HG03045 (cell line): ENCODE data around the gene AGBL1.

Experiments used
- ATAC-seq: cut with Tn5 transposase; IDR thresholded peaks from one replicate; pipeline ENCODE4 v1.9.1; 2021; ENCODE audit warnings: mild to moderate bottlenecking, moderate library complexity; ENCODE audit not compliant: unreplicated experiment

AGBL1 gene

DNA sequence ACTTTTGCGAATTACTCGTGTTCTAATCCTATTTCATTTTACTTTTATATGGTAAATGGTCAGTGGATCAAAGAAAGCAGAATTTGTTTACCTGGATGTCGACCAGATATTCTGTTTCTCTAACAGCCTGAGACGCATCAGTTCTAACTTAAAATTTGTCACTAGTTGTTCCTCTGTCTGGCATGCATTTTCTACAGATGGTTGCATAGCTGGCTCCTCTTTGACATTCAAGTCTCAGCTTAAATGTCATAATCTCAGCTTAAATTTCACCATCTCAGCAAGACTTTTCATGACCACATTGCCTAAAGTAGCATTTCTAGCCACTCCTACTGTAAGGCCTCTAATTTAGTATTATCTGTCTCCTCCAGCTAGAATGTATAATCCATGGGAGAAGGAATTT, 609.3 kb downstream of the AGBL1 start:
- no peak for ATAC-seq

DNA sequence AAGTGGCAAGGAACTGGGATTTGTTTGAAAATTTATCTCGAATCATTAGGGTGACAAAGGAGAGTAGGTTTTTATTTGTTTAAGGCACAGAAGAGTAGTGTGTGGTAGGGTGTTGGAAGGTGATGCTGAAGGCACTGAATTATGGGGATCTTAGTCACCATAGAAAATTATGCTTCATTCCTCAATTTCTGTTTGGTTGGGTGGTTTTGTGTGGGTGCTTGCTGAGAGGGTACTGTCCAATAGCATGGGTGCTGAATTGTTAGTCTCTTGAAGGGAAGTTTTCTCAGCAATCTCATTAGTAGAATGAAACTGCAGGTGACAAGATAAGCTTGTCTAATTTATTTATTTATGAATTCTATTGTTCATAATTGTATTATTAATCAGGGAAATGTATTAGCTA, 610.9 kb downstream of the AGBL1 start:
- no peak for ATAC-seq

DNA sequence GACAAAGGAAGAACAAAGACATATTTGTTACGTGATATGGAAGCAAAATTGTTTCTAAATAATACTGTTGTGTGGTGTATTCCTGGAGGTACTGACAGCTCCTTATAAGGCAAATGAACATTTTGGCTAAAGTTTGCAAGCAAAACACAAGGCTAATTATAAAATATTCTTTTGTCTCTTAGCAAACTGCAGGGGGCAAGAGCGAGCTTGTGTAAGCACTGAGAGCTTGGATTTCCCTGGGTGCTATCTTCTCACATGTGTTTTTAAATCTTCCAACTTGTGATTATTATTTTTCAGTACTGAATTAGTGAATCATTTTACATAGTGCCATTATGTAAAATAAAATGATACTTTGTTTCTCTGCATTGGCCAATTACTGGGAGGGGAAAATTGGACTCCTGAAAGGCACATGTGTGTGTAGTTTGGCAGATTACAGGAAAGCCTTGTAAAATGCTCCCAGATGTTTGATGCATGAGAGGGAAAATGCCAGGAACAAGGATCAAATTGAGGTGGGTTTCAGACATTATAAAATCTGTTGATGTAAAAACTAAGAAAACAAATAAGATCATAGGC, 611.5 kb downstream of the AGBL1 start:
- ATAC-seq: no peak

DNA sequence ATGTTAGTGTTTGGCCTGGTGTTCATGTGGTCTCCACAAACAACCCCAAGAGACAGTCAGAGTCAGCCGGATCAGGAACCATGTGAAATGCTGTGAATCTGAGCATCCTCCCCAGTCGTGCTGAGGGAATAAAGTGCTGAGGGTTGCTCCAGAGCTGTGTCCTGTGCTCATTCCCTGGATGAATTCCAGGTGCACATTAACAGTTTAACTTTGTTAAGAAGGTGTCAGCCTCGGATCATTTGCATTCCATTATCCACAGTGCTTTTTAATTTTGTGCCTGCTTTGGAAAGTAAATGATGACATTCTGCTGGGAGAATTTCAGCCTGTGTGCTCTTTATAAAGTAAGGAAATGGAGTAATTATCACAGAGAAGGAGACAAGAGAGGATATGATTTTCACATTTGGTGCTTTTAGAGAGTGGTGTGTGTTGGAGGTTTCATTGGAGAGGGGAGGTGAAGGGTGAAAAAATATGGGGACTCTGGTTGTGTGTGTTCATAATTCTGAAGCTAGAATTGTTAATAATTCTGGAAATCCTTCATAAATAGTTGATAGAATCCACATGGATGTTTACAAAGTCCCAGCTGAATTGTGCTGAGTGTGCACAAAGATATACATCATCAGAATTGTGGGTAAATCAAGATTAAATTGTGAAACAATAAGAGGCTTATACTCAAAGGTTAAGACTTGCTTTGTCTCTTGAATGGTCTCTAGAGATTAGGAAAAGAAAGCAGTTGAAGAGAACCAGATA, 621.4 kb downstream of the AGBL1 start:
- ATAC-seq: no peak

DNA sequence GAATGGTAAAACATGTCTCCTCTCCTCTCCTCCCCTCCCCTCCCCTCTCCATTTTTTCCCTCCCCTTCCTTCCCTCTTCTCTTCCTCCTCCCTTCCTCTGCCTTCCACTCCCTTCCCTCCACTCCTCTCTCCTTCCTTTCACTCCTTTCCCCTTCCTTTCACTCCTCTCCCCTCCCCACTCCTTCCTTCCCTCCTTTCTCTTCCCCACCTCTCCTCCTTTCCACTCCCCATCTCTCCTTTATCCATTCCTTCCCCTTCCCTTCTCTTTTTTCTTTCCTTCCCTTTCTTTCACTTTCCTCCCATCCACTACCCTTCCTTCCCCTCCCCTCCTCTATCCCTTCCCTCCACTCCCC, 621.9 kb downstream of the AGBL1 start:
- ATAC-seq: no peak

DNA sequence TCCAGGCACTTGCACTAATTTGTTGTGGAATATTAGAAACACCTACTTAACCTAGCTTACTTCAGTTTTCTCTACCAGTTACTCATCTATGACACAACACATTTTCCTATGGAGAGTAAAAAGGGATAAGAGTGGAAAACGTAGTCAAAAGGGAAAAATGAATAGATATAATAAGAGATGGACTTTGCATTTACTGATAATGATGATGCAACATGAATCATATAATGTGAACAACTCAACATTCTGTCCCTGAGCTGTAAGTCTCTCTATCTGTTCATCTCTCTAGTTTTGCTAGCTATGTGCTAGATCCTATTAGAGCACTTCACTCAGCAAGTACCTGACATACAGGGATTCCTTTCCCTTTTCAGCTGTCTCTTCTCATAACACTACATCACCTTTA, 627.1 kb downstream of the AGBL1 start:
- no peak for ATAC-seq

DNA sequence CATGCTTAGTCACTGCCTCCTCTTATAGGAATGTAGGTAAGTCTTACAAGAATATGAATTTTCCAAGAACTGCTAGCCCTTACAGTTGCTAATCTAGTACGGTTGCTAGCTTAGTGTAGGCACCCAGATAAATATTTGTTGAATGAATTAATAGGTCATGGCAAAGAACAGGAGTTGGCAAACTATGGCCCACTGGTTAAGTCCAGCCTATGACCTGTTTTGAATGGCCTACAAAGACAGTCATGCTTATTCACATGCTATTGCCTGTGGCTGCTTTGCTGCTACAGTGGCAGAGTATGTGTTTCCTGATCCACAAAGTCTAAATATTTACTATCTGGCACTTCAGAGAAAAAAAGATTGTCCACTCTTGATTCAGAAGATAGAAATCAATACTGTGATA, 631.8 kb downstream of the AGBL1 start:
- ATAC-seq: no peak

DNA sequence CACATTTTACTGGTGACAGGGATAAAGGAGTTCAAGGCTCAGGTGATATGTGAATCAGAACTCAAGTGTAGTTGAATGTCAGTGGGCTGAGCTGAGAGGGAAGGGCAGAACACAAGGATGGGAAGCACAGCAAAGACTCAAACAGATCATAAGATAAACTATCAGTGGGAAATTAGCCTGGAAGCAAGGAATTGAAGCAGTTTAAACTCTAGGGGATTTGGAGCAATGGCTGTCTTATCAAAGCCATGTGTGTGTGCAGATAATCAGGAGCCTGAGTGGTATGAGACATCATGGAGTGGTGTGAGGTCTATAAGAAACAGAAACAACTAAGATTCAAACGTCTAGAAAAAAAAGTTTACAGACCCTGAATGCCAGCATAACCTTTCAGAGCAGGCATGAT, 634.6 kb downstream of the AGBL1 start:
- ATAC-seq: no peak

DNA sequence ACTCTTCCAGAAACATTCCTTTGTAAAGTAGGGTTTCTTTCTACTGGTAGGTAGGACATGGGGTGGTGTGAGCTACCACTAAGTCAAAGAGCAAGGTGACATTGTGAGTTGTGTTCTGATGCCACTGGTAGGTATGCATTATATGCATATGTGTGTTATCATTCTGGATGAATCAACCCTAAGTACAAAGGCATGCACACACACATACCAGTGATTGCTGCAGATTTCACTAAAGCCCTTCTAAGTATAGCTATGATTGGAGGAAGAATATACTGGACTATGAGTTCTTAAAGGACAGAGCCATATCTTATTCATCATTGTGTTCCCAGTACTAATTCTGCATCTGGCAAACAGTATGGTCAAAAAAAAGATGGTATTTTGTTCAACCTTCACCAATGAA, 646.0 kb downstream of the AGBL1 start:
- ATAC-seq: no peak

DNA sequence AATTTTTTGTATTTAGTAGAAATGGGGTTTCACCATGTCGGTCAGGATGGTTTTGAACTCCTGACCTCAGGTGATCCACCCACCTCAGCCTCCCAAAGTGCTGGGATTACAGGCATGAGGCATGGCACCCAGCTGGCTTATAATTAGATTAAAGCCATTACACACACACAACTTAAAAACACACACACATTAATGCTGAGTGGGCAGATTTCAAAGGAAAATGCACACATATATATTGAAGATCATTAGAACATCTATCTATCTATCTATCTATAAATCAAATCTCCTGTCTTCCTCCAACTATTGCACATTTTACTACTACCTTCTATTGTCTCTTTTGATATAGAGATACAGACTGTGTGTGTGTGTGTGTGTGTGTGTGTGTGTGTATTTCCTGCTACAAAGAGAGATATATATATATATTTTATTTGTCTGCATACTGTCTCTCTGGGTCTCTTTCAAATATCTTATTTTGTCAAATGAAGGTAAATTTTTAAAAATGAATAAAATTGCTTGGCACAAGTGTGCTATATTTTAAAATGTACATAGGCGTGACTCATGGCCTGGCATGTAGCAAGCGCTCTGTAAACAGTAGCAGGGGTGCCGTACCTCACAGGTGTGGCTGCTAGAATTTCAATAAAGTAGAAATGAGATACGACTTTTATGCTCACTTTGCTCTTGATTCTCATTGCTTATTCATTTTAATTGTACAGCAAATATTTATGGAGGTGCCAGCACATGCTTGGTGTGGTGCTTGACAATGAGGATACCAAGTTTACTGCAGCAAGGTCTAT, 655.8 kb downstream of the AGBL1 start:
- ATAC-seq: no peak

DNA sequence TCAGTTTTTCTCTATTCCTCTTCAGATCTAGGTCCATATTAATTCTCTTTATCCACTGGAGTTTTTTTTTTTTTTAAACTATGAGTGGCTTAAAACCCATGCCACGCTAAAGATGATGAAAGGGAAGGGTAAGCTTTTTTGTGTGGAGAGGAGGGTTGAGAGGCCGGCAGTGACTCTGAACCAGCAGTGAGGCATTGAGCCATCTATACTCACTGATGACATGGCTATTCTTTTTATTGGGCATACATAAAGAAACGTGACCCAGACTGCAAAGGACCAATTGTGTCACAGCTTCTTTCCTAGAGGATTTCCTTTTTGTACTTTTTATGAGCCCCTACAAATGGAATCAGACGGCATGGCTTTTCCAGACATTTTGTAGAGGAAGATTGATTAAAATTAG, 662.2 kb downstream of the AGBL1 start:
- ATAC-seq: no peak

DNA sequence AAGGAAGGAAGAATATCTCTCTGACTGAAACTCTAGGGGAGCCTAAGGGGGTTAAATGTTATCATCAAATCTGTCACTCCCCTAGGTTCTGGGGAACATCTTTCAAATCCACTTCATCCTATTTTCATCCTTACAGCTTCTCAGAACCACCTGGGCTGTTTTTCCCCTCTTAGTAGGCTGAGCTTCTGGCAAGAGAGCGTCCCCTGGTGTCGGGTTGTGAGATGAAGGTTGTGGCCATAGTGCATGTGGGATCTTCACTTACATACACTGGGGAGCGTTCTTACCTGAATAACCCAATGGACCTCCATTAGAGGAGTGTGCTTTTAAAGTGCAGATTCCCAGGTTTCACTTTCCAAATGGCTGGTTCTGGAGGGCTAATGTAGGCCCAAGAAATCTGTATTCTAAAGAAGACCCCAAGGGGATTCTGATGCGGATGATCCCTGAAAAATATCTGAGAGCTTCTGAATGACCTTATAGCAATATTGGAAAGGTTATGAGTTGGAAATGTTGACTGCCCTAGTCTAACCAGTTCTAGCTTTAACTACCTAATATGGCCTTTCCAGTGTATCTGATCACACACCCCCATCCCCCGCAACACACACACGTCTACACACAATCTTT, 663.7 kb downstream of the AGBL1 start:
- ATAC-seq: no peak

DNA sequence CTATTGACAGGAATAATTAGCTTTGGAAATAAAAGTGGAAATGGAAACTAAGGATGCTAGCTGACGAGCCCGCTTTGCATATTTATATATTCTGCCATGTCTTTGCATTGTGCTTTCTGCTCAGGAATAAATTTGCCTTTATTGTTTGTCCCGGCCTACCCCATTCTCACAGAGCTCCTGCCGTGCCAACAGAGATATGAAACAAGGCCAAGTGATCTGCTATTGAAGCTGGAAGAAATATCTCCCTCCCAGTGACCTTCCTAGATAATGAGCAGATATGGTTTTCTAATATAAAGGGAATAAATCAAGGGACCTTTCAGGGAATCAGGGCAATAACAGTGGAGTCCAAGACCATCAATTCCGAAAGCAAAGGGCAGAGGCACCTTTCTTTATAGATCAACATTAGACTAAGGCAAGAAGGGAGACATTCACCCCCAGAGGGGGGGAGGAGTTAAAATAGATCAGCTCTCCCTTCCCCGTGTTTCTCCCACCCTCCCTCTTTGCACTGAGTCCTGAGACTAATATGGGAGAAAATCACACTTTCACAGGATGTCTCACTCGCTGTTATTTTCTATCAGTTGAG, 664.6 kb downstream of the AGBL1 start:
- ATAC-seq: no peak

DNA sequence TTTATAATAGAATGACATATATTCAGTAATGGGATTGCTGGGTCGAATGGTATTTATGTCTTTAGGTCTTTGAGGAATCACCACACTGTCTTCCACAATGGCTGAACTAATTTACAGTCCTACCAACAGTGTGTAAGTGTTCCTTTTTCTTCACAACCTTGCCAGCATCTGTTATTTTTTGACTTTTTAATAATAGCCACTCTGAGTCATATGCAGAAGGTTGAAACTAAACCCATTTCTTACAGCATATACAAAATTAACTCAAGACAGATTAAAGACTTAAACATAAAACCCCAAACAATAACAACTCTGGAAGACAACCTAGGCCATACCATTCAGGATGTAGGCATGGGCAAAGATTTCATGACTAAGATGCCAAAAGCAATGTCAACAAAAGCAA, 671.4 kb downstream of the AGBL1 start:
- no peak for ATAC-seq

DNA sequence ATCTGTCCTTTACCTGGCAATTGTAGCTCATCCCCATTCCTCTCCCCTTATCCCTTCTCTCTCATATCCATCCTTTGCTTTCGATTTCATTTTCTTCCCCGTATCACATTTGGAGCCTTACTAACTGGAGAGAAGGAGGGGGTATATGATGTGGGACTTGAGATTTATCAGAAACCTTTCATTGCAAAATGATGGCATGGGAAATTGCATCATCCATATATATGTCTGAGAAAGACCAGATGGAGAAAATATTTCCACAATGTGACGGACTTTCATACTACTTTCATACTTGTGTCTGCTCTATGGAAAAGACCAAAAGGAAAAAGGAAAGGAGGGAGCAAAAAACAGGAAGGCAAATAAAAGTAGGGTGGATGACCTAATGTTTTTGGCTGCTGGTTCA, 675.2 kb downstream of the AGBL1 start:
- no peak for ATAC-seq

DNA sequence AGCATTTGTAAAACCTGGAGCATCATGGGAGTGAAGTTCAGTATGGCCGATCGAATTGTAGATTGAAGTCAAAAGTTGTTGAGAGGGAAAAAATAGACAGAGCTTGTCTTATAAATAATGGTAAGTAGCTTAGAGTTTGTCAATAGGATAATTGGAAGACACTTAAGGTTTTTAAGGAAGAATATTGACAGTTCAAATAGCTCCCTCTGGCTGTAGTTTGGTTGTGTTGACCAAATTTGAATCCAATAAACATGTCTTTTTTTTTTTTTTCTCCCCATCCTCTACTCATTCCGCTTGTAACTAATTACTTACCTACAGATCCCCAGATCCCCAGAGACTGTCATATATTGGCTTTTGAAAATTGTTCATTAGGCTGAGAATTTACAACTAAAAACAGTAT, 677.0 kb downstream of the AGBL1 start:
- no peak for ATAC-seq

DNA sequence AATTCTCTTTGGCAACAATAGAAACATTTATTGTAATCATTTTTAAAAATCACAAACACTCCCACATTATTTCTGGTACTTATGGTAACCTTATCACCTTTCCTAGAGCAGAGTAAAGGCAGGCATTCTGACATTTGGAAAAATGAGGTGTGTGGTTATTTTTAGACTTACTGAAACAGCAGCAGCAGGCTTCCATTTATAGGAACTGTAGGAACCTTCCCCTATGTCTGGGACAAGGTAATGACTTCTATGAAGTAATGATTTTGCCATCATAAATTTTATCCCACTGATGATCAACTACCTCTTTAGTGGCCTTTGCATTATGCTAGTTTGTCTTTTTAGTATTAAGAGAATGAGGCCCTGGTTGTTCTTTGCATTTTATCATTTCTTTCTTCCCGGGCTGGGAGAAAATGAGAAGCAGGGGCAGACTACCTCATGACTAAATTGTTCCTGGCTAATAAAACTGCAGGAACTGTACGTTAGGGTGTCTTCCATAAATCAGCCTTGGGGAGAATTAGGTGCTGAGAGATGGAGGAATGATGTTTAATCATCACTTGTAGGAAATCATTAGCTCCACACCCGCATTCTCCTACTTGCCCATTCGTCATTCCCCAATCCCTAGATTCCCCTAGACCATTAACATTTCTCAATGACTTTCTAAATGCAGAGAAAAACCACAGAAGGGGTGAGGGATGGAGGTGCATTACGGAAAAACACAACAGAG, 680.3 kb downstream of the AGBL1 start:
- no peak for ATAC-seq

DNA sequence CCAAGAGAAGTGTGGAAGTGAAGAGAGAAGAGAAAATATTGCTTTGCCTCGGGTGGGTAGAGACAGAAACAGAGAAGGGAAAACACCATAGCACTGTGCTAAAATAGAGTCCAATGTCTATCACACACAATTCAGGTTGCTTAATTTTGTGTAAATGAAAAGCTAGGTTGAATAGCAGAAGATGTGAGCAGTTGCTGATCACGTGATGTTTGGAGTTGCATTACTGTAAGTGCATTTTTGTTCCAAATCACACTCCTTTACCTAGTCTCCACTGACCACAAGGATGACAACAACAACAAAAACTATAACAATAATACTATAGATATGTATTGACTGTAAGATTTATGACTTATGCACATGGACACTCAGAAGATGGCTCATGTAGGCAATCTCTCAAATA, 683.2 kb downstream of the AGBL1 start:
- no peak for ATAC-seq

DNA sequence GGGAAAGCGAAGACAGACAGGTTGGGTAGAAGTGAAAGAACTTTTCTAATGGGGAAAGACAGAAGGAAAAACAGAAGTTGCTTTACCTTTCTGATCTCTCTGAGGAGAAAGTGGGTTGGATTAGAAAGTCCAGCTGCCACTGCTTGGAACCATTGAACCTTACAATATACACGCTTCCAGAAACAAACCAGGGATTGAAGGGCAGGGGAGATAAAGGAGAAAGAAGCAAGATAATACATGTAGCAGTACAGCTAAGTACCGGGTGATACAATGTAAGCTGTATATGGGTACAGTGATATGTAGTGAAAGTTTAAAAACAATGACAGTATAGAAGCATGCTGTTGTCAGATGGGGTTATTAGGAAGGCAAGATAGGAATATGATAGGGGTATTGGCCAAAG, 684.4 kb downstream of the AGBL1 start:
- no peak for ATAC-seq

DNA sequence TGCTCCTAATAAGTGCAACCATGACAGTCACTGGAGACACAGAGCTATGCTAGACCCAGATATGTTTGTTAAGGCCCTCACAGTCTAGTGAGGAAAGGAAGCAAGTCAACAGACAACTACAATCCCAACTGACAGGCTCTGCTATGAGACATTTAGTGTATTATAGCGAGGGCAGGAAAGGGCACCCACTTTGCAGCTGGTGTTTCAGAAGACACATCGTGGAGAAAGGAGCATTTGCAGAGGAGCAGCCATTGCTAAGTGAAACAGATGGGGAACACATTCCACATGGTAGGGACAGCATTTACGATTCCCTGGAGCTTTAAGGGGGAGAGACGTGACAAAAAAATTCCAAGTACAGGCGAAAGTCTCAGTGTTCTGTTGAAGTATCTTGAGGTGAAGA, 685.6 kb downstream of the AGBL1 start:
- no peak for ATAC-seq
